RWPE1 (cell line): ENCODE measurements around the gene IGFN1.
A peak's percentile ranks its signal among the peaks of the same experiment; 100 is the strongest.

Experiments
- CTCF ChIA-PET: fragments of 350-600 bp; sonication (Branson Sonifier 250); formaldehyde crosslinking; extraction: SDS; loops from one replicate; lab custom pipeline; 2021; lab: Yijun Ruan, JAX
- POLR2A ChIA-PET: fragments of 400-600 bp; formaldehyde crosslinking; extraction: SDS; loops from one replicate; lab custom pipeline; 2020; ENCODE audit warnings: antibody characterized with exemption; ENCODE audit not compliant: low non-redundant PET; lab: Yijun Ruan, JAX
- DNase-seq: peaks from one replicate; pipeline ENCODE4 v3.0.0; 2012; ENCODE audit warnings: low spot score
- H3K27ac ChIP-seq: fragments of 450-650 bp; 2 replicates; pipeline ENCODE4 v1.5.1; 2017
- CTCF ChIP-seq: fragments of 450-650 bp; conservative IDR thresholded peaks from 2 replicates; pipeline ENCODE4 v1.5.1; 2017; ENCODE audit warnings: low read depth, mild to moderate bottlenecking

Gene IGFN1

GRCh38 chr1:201266774-201267173, 76.2 kb downstream of the IGFN1 start:
- TF ChIP-seq CTCF, result no peak
- H3K27ac ChIP-seq, result no peak overlapping the region
- POLR2A ChIA-PET, result interaction anchor here (0.6 kb wide), 1 partner anchor 238 kb away, joined by 3 read pairs; no protein-coding TSS in a partner anchor
- CTCF ChIA-PET, result interaction anchor here (0.6 to 3.6 kb wide), 3 partner anchors 12 to 68 kb away, joined by 3 to 17 read pairs (median 4); no protein-coding TSS in a partner anchor
- DNase-seq, result peak; percentile 95

GRCh38 chr1:201267481-201268229, 77.0 kb downstream of the IGFN1 start:
- TF ChIP-seq CTCF, result no peak
- POLR2A ChIA-PET, result interaction anchor here (2.1 kb wide), 1 partner anchor 16 kb away, joined by 6 read pairs; the partner anchor contains the start of gene PKP1
- CTCF ChIA-PET, result interaction anchor here (0.7 to 3.6 kb wide), 4 partner anchors 13 to 1731 kb away, joined by 4 to 17 read pairs (median 7); partner anchors contain the start of gene PKP1
- no peak for DNase-seq
- peak overlapping the region; percentile 81 for H3K27ac ChIP-seq

- POLR2A ChIA-PET, result interaction anchor here (2.1 kb wide), 1 partner anchor 15 kb away, joined by 6 read pairs; the partner anchor contains the start of gene PKP1
- peak overlapping the region; percentile 86 for H3K27ac ChIP-seq
- no peak for DNase-seq
- no peak for TF ChIP-seq CTCF
- CTCF ChIA-PET, result interaction anchor here (0.7 to 1.6 kb wide), 3 partner anchors 9 to 79 kb away, joined by 4 to 7 read pairs (median 5); partner anchors contain the start of gene PKP1
Measured at GRCh38 chr1:201268604-201269151, 78.1 kb downstream of the IGFN1 start.

- POLR2A ChIA-PET, result interaction anchor here (2.1 kb wide), 1 partner anchor 14 kb away, joined by 6 read pairs; the partner anchor contains the start of gene PKP1
- CTCF ChIA-PET, result interaction anchor here (0.6 to 1.6 kb wide), 6 partner anchors 10 to 79 kb away, joined by 3 to 7 read pairs (median 4); partner anchors contain the start of gene PKP1
- H3K27ac ChIP-seq, result peak overlapping the region; percentile 86
- DNase-seq, result no peak
- no peak for TF ChIP-seq CTCF
Measured at GRCh38 chr1:201269281-201269680, 78.7 kb downstream of the IGFN1 start.

GRCh38 chr1:201269900-201270410, 79.3 kb downstream of the IGFN1 start:
- TF ChIP-seq CTCF, result no peak
- ChIA-PET CTCF (interaction anchor here (0.6 to 1.2 kb wide), 3 partner anchors 10 to 77 kb away, joined by 3 to 5 read pairs (median 4); no protein-coding TSS in a partner anchor), POLR2A (interaction anchor here (2.1 kb wide), 1 partner anchor 13 kb away, joined by 6 read pairs; the partner anchor contains the start of gene PKP1)
- peak overlapping the region; percentile 42 for H3K27ac ChIP-seq
- DNase-seq, result no peak
